Measurements from ENCODE around the gene TADA2B. TPM values are rescaled to one million over a fixed set of nuclear protein-coding genes. Genes with fewer than 3 reads are reported as not detected.
"Not testable (repeated sequence)": the region's sequence is repeated elsewhere in the genome, so short reads cannot be mapped to it uniquely, and the experiment has no call there.

TADA2B gene
- total and polyA plus RNA-seq, 10 of the 15 experiments (the other 5 are each of a cell fraction or from before 2014, with no cell fraction given) = 0.66 to 12.0 (median 5.6) TPM

DNA sequence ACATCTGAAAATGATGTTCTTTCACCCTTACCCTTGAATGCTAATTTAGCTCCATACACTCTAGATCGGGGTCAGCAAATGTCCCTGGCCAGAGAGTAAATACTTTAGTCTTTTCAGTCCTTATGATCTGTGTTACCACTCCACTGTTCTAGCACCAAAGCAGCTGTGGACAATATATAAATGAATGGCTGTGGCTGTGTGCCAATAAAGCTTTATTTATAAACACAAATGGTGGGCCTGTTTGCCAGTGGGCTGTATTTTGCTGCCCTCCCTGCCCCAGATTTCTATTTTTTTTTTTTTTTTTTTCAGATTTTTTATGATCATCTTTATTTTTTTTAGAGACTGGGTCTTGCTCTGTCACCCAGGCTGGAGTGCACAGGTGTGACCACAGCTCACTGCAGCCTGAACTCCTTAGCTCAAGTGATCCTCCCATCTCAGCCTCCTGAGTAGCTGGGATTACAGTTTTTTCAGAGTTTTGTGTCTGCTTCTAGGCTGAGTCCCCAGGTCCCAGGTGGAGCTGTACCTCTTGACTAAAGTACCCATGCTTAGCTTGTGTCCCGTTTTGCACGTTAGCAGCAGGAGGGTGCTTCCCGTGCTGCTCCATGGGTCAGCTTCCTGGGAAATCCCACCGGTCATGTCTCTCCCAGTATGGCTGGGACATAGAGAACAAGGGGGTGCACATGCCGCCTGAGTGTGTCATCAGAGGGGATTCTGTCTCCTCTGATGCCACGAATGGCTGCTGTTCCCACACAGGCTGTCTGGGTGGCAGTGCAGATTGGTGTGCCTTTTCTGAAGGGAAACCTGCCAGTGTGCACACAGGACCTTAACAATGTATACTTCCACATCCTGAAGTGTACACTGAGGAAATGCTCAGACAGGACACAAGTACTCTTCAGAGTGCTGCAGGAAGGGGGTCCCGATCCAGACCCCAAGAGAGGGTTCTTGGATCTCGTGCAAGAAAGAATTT lies 40.7 kb downstream of the TADA2B start:
- H3K9me3 ChIP-seq (replicated peaks; ENCODE audit: control insufficient read depth, insufficient read depth, low read length) = no peaks in the 10 kb centered on the region
- POLR2A ChIA-PET = no interaction called here
- intact Hi-C loops (cut with micrococcal nuclease; ENCODE audit: unreplicated experiment) (no loop called here), in situ Hi-C loops (cut with MboI) (no loop called here)
- RAD21 ChIA-PET (ENCODE audit: unreplicated experiment) = interaction anchor here (0.6 to 1.4 kb wide), 6 partner anchors 13 to 211 kb away, joined by 3 to 5 read pairs (median 4); no protein-coding TSS in a partner anchor
- H3K4me3 ChIP-seq = no peak overlapping the region
- CTCF ChIA-PET = interaction anchor here (0.6 to 3.4 kb wide), 15 partner anchors 11 to 536 kb away, joined by 3 to 24 read pairs (median 4); no protein-coding TSS in a partner anchor
- H3K4me1 ChIP-seq (ENCODE audit: control insufficient read depth, insufficient read depth, low read length) = no peaks in the 10 kb centered on the region
- no peak overlapping the region for H3K4me2 ChIP-seq (ENCODE audit: control insufficient read depth, insufficient read depth)
- no peaks in the 10 kb centered on the region for H3K79me2 ChIP-seq (ENCODE audit: control insufficient read depth, insufficient read depth, low read length)
- SMC1A ChIA-PET (ENCODE audit: uncharacterized antibody, unreplicated experiment) = interaction anchor here (0.6 to 2.0 kb wide), 6 partner anchors 13 to 210 kb away, joined by 3 to 5 read pairs (median 4); no protein-coding TSS in a partner anchor
- no TSS peak for BruUV-seq (replicated peaks)
- H3K27me3 ChIP-seq (replicated peaks in 1 of 2; ENCODE audit: control insufficient read depth in 2 of 2, insufficient read depth in 2 of 2, low read length in 1 of 2) = no peaks in the 10 kb centered on the region
- FAIRE-seq = no peak
- no peak overlapping the region for H2AFZ ChIP-seq (ENCODE audit: control insufficient read depth, low read depth, low read length)
- no peak for DNase-seq (ENCODE audit: low read depth, low spot score)
- peak; percentile 33; the same call in 1 of the 3 replicates for ATAC-seq
- no peak overlapping the region for H3K27ac ChIP-seq (ENCODE audit: control insufficient read depth, insufficient read depth)
- no peaks in the 10 kb centered on the region for H3K36me3 ChIP-seq (ENCODE audit: control insufficient read depth in 2 of 2, insufficient read depth in 2 of 2, low read length in 1 of 2)
- 36% methylated on average over 9 of the region's 9 CpGs for WGBS (ENCODE audit: insufficient coverage, insufficient replicate concordance, low lambda C conversion rate, missing lambda C conversion rate)
- no peaks in the 10 kb centered on the region; the same call in 1 of the 2 replicates for H4K20me1 ChIP-seq (ENCODE audit: control insufficient read depth, insufficient read depth)
- TF ChIP-seq SPI1 (IDR thresholded peaks at IDR 0.05; ENCODE audit: borderline replicate concordance, insufficient read depth, low read depth, low read length) = no peak
- TF ChIP-seq PBX3 (IDR thresholded peaks at IDR 0.05; ENCODE audit: insufficient replicate concordance, low read depth, low read length) = no peak
- peak; percentile 64 for TF ChIP-seq ZBTB40 (IDR thresholded peaks at IDR 0.05; ENCODE audit: borderline replicate concordance)
- H3K9ac ChIP-seq (ENCODE audit: control insufficient read depth, insufficient read depth, low read length) = no peak overlapping the region

- in situ Hi-C loops (cut with MboI); DNase-seq (ENCODE audit: low read depth, low spot score); H3K9ac ChIP-seq (ENCODE audit: control insufficient read depth, insufficient read depth, low read length); POLR2A ChIA-PET; H2AFZ ChIP-seq (ENCODE audit: control insufficient read depth, low read depth, low read length); H3K9me3 ChIP-seq (replicated peaks; ENCODE audit: control insufficient read depth, insufficient read depth, low read length); H3K4me3 ChIP-seq; ATAC-seq; H4K20me1 ChIP-seq (ENCODE audit: control insufficient read depth, insufficient read depth); BruUV-seq (replicated peaks); H3K4me1 ChIP-seq (ENCODE audit: control insufficient read depth, insufficient read depth, low read length); H3K4me2 ChIP-seq (ENCODE audit: control insufficient read depth, insufficient read depth); H3K27ac ChIP-seq (ENCODE audit: control insufficient read depth, insufficient read depth); H3K27me3 ChIP-seq (replicated peaks in 1 of 2; ENCODE audit: control insufficient read depth in 2 of 2, insufficient read depth in 2 of 2, low read length in 1 of 2); intact Hi-C loops (cut with micrococcal nuclease; ENCODE audit: unreplicated experiment); H3K79me2 ChIP-seq (ENCODE audit: control insufficient read depth, insufficient read depth, low read length); H3K36me3 ChIP-seq (ENCODE audit: control insufficient read depth in 2 of 2, insufficient read depth in 2 of 2, low read length in 1 of 2); FAIRE-seq: not testable (repeated sequence)
- ChIA-PET RAD21 (ENCODE audit: unreplicated experiment) (interaction anchor here (1.4 kb wide), 3 partner anchors 13 to 212 kb away, joined by 3 to 5 read pairs (median 3); no protein-coding TSS in a partner anchor), SMC1A (ENCODE audit: uncharacterized antibody, unreplicated experiment) (interaction anchor here (0.6 to 1.8 kb wide), 6 partner anchors 14 to 211 kb away, joined by 3 to 5 read pairs (median 3); no protein-coding TSS in a partner anchor), CTCF (interaction anchor here (0.6 to 3.4 kb wide), 7 partner anchors 13 to 369 kb away, joined by 3 to 15 read pairs (median 5); no protein-coding TSS in a partner anchor)
- 42% methylated on average over 9 of the region's 9 CpGs for whole genome bisulfite sequencing (ENCODE audit: insufficient coverage, insufficient replicate concordance, low lambda C conversion rate, missing lambda C conversion rate)
These were observed 41.4 kb downstream of the TADA2B start for GRCh38 chr4:7084564-7084961.

Data from GM12878 (cell line).